Gastroesophageal sphincter (tissue), 4 donors: ENCODE results near the gene VPS37D. TPM values are rescaled to one million over a fixed set of nuclear protein-coding genes. Genes with fewer than 3 reads are reported as not detected.
"Not testable (repeated sequence)": the region's sequence is repeated elsewhere in the genome, so short reads cannot be mapped to it uniquely, and the experiment has no call there.

Experiments used
- ATAC-seq: fragments of 150-250 bp; one replicate; pipeline ENCODE4 v1.9.1; 2016; ENCODE audit warnings: mild to moderate bottlenecking, moderate library complexity
- H3K27ac ChIP-seq, 4 donors: fragments of 200-600 bp; sonication (generic) in 3 of 4; 1 replicate in 3 of 4; 2 replicates in 1 of 4; pipeline ENCODE4 v1.5.1; 2016 to 2019
- H3K27me3 ChIP-seq: fragments of 200-600 bp; sonication (generic); one replicate; pipeline ENCODE4 v1.5.1; 2019
- H3K36me3 ChIP-seq, 2 donors: fragments of 200-600 bp; sonication (generic); one replicate each; pipeline ENCODE4 v1.5.1; 2019; ENCODE audit warnings: control low read depth in 1 of 2
- H3K4me1 ChIP-seq, 3 donors: fragments of 200-600 bp; sonication (generic); 1 replicate in 2 of 3; 2 replicates in 1 of 3; pipeline ENCODE4 v1.5.1; 2016 to 2019; ENCODE audit warnings: control low read depth in 2 of 3
- H3K4me3 ChIP-seq, 2 donors: fragments of 200-600 bp; sonication (generic); one replicate each; pipeline ENCODE4 v1.5.1; 2019; ENCODE audit warnings: mild to moderate bottlenecking in 1 of 2, moderate library complexity in 1 of 2
- H3K9me3 ChIP-seq, 3 donors: fragments of 200-600 bp; sonication (generic); one replicate each; pipeline ENCODE4 v1.5.1; 2017 to 2019; ENCODE audit warnings: control low read depth in 2 of 3
- CTCF ChIP-seq, 4 experiments: fragments of 200-600 bp in 2 of 4; fragments of 450-650 bp in 2 of 4; sonication (generic) in 1 of 4; IDR thresholded peaks; one replicate each; pipeline ENCODE4 v1.5.1; 2017 to 2019; ENCODE audit warnings: antibody characterized with exemption in 4 of 4, mild to moderate bottlenecking in 2 of 4, moderate library complexity in 2 of 4
- EP300 ChIP-seq: sonication (generic); formaldehyde crosslinking; IDR thresholded peaks from one replicate; pipeline ENCODE4 v1.6.1; 2017; ENCODE audit warnings: antibody characterized with exemption, mild to moderate bottlenecking
- POLR2A ChIP-seq, 2 donors: fragments of 450-650 bp; IDR thresholded peaks; one replicate each; pipeline ENCODE4 v1.6.1; 2017; ENCODE audit warnings: antibody characterized with exemption in 2 of 2, mild to moderate bottlenecking in 2 of 2, moderate library complexity in 1 of 2
- POLR2AphosphoS5 ChIP-seq: sonication (generic); formaldehyde crosslinking; IDR thresholded peaks from one replicate; pipeline ENCODE4 v1.6.1; 2017; ENCODE audit warnings: antibody characterized with exemption
- WGBS, 2 donors: methylation state at CpG; one replicate each; pipeline ENCODE4 v1.1.5; 2018; ENCODE audit warnings: low coverage in 1 of 2; 5-methylcytosine and 5-hydroxymethylcytosine counted together
- total RNA-seq, 4 donors: library from RNA; depleted of rRNA; stranded (reverse); fragments of >200 nt; gene quantifications; one replicate each; pipeline ENCODE4 v1.1.0, GENCODE V29; 2016

The VPS37D gene, protein sequence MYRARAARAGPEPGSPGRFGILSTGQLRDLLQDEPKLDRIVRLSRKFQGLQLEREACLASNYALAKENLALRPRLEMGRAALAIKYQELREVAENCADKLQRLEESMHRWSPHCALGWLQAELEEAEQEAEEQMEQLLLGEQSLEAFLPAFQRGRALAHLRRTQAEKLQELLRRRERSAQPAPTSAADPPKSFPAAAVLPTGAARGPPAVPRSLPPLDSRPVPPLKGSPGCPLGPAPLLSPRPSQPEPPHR
- 1 to 10 TPM; 2.6 to 7.0 (median 3.2) TPM for total RNA-seq

DNA sequence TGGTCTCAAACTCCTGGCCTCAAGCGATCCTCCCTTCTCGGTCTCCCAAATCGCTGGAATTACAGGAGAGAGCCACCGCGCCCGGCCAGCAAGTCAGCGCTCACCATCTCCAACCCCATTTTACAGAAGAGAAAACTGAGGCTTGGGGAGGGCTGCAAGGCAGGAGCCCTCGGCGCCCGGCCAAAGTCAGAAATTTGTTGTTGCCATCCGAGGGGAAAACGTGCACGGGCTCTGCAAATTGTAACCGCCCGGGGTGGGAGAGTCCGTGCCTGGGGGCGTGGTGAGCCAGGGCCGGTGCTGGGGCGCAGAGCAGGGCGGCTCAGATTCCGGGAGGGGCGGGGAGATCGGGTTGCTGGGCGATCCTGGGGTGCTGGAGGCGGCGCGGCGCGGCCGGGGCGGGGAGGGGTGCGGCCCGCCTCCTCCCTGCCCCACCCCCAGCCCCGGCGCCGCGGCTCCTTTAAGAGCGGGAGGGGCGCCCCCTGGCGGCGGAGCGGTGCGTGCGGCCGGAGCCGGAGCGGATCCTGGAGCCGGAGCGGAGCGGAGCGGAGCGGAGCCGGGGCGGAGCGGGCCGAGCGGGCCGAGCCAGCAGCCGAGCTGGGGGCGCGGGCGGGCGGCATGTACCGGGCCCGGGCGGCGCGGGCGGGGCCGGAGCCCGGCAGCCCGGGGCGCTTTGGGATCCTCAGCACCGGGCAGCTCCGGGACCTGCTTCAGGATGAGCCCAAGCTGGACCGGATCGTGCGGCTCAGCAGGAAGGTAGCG lies at the start of gene VPS37D:
TSS of gene VPS37D (plus strand) at position 488 of the 759 bp plus-strand sequence. CDS start at position 616, 128 bp downstream.
- 16% methylated on average over 11 of the region's 79 CpGs; no CpG with 5 or more reads in 1 of the 2 donors for WGBS, 2 donors
- Histone ChIP-seq H3K4me3 (peak within 1 kb of the TSS; percentile 55 to 83), H3K27ac (peak within 1 kb of the TSS in 3 of 4 donors; percentile 45 to 68 (median 58)), H3K27me3 (peaks cover 12% of the 10 kb centered on the region), H3K9me3 (peaks cover 0 to 7% (median 0%) of the 10 kb centered on the region in 3 donors), H3K4me1 (peaks cover 0 to 29% (median 9%) of the 10 kb centered on the region in 3 donors), H3K36me3 (peaks cover 0 to 11% of the 10 kb centered on the region in 2 donors)
- ATAC-seq: peak; percentile 94
- TF ChIP-seq CTCF (IDR thresholded peaks at IDR 0.05) (peak in 3 of 4 experiments; percentile 84 to 98 (median 98)), POLR2AphosphoS5 (peak; percentile 25), EP300 (no peak), POLR2A (IDR thresholded peaks at IDR 0.05) (no peak)

- WGBS, 2 donors: 63% methylated on average over 2 of the region's 4 CpGs; no CpG with 5 or more reads in 1 of the 2 donors
- no peak for TF ChIP-seq CTCF (IDR thresholded peaks at IDR 0.05)
- no peak for TF ChIP-seq POLR2A (IDR thresholded peaks at IDR 0.05)
- no peak for TF ChIP-seq EP300
- no peak for TF ChIP-seq POLR2AphosphoS5
- H3K4me1 ChIP-seq: peaks cover 0 to 13% (median 7%) of the 10 kb centered on the region in 3 donors
- H3K9me3 ChIP-seq: no peaks in the 10 kb centered on the region
- H3K4me3 ChIP-seq: no peak overlapping the region
- H3K36me3 ChIP-seq: no peaks in the 10 kb centered on the region
- H3K27ac ChIP-seq: no peak overlapping the region
- ATAC-seq: no peak
- H3K27me3 ChIP-seq: peaks cover 53% of the 10 kb centered on the region
These were observed 49.1 kb upstream of the VPS37D start for GRCh38 chr7:73618538-73618937.

GRCh38 chr7:73619394-73619793 lies 48.2 kb upstream of the VPS37D start:
- not testable (repeated sequence) for H3K9me3 ChIP-seq, H3K4me3 ChIP-seq, H3K27ac ChIP-seq, ATAC-seq, H3K36me3 ChIP-seq
- Histone ChIP-seq H3K4me1 (peaks cover 0 to 21% (median 16%) of the 10 kb centered on the region in 3 donors), H3K27me3 (peaks cover 53% of the 10 kb centered on the region)
- 86 to 87% methylated on average over 4 to 7 of the region's 11 CpGs for WGBS, 2 donors

DNA sequence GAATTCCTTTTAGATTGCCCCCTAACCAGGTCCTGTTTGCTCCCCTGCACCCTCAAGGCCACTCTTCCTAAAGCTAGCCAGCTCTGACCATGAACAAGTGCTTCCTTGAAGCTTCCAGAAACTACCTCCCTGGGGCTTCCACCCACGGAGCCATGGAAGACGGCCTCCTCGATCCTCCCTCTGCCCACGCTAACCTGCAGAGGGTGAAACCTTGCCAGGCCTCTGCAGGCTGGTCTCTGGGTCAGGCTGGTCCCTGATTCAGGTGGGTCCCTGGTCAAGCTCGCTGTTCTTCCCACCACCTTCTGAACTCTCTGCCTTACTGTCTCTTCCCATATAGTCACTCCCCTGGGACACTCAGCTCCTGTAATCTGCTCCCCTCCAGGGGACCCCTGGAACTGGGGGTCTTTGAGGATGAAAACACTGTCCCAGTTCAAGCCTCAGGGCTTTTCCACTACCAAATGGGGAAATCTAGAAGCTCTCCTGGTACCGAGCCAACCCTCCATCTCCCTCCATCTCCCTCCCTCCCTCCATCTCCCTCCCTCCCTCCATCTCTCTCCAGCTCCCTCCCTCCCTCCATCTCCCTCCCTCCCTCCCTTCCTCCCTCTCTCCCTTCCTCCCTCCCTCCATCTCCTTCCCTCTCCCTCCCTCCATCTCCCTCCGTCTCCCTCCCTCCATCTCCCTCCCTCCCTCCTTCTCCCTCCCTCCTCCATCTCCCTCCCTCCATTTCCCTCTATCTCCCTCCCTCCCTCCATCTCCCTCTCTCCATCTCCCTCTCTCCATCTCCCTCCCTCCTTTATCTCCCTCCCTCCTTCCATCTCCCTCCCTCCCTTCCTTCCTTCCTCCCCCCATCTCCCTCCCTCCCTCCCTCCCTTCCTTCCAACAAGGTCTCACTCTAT lies 46.2 kb upstream of the VPS37D start:
- Histone ChIP-seq H3K9me3 (no peaks in the 10 kb centered on the region), H3K4me3 (no peak overlapping the region), H3K36me3 (no peaks in the 10 kb centered on the region), H3K27ac (no peak overlapping the region), H3K4me1 (peaks cover 0 to 25% (median 16%) of the 10 kb centered on the region in 3 donors), H3K27me3 (peaks cover 55% of the 10 kb centered on the region)
- TF ChIP-seq POLR2AphosphoS5: no peak
- no peak for TF ChIP-seq POLR2A (IDR thresholded peaks at IDR 0.05)
- no peak for TF ChIP-seq CTCF (IDR thresholded peaks at IDR 0.05)
- WGBS, 2 donors: 50 to 53% methylated on average over 6 to 7 of the region's 7 CpGs
- no peak for ATAC-seq

- no peak for TF ChIP-seq POLR2AphosphoS5
- no peak for TF ChIP-seq POLR2A (IDR thresholded peaks at IDR 0.05)
- TF ChIP-seq EP300: no peak
- no peak for TF ChIP-seq CTCF (IDR thresholded peaks at IDR 0.05)
- Histone ChIP-seq H3K36me3 (no peaks in the 10 kb centered on the region), H3K4me1 (peaks cover 0 to 25% (median 16%) of the 10 kb centered on the region in 3 donors), H3K9me3 (no peaks in the 10 kb centered on the region), H3K4me3 (peak overlapping the region in 1 of 2 donors; percentile 59), H3K27ac (peak overlapping the region in 1 of 4 donors; percentile 22), H3K27me3 (peaks cover 65% of the 10 kb centered on the region)
- peak; percentile 15 for ATAC-seq
- no CpG with 5 or more reads among the region's 2 CpGs for WGBS, 2 donors
These were observed 45.1 kb upstream of the VPS37D start for GRCh38 chr7:73622527-73622908.
